ENCODE measurements around the gene DAGLA. TPM values are rescaled to one million over a fixed set of nuclear protein-coding genes. Genes with fewer than 3 reads are reported as not detected.

Gene DAGLA
- total and polyA plus RNA-seq, 2 donors (not counting 3 experiments of a cell fraction or from before 2014, with no cell fraction given): 2.5 to 4.7 TPM

DNA sequence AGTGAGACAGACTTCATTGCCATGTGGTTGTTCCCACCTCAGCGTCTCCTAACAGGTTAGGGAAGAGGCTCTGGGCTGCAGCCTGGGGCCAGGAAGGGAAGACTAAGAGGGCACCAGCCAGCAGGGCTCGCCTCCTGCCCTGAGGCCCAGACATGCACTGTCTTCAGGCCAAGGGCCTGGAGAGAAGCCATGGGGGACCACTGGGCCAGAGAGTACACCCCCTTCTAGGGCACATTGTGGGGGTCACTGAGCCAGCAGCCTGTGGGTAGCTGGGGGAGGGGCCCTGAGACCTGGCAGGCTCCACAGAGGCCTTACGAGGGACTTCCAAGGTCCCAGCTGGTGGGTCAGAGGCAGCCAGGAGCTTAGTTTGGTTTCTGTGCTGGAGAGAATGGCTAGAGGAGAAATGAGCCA lies 47.2 kb downstream of the DAGLA start:
- H4K20me1 ChIP-seq (replicated peaks; ENCODE audit: control insufficient read depth, extremely low read depth, insufficient read depth, low read length): no peaks in the 10 kb centered on the region
- ChIA-PET CTCF (no interaction called here), POLR2A (no interaction called here)
- no peak overlapping the region for H2AFZ ChIP-seq (ENCODE audit: low read depth, low read length)
- no peak overlapping the region for H3K9ac ChIP-seq (replicated peaks; ENCODE audit: extremely low read depth, insufficient read depth, low read length)
- intact Hi-C loops (cut with micrococcal nuclease): no loop called here
- H3K36me3 ChIP-seq (ENCODE audit: control insufficient read depth in 2 of 2, extremely low read depth in 1 of 2, insufficient read depth in 2 of 2, low read length in 2 of 2): no peaks in the 10 kb centered on the region
- DNase-seq (ENCODE audit: low read depth, low spot score): no peak
- dilution Hi-C loops (cut with MboI; ENCODE audit: extremely low pct_ligation_motif_present, low sequenced_read_pairs): no loop called here
- FAIRE-seq: no peak
- H3K9me3 ChIP-seq (replicated peaks; ENCODE audit: control insufficient read depth, insufficient read depth, low read length): no peaks in the 10 kb centered on the region
- no peak overlapping the region for H3K27ac ChIP-seq (ENCODE audit: insufficient read depth, low read depth, low read length)
- H3K27me3 ChIP-seq (ENCODE audit: control insufficient read depth in 2 of 2, insufficient read depth in 2 of 2, low read length in 2 of 2): no peaks in the 10 kb centered on the region
- no peaks in the 10 kb centered on the region for H3K4me1 ChIP-seq (ENCODE audit: control insufficient read depth, extremely low read depth, insufficient read depth, low read length)
- no peak overlapping the region for H3K4me3 ChIP-seq (replicated peaks in 1 of 3; ENCODE audit: insufficient read depth in 1 of 3, low read depth in 1 of 3, low read length in 3 of 3)
- no peaks in the 10 kb centered on the region for H3K79me2 ChIP-seq (ENCODE audit: control insufficient read depth, insufficient read depth, low read length)
- no peak for TF ChIP-seq POLR2A (IDR thresholded peaks at IDR 0.05; ENCODE audit: low read depth, low read length)
- no peak for TF ChIP-seq GATA2 (IDR thresholded peaks at IDR 0.05; ENCODE audit: insufficient read depth, insufficient read length, low read depth, low read length)
- no peak for TF ChIP-seq FOS (IDR thresholded peaks at IDR 0.05; ENCODE audit: borderline replicate concordance, insufficient read depth, low read length)
- TF ChIP-seq JUN (IDR thresholded peaks at IDR 0.05; ENCODE audit: borderline replicate concordance, insufficient read depth, insufficient read length, low read depth): no peak
- TF ChIP-seq POLR2AphosphoS5 (IDR thresholded peaks at IDR 0.05; ENCODE audit: insufficient read depth, low read depth, low read length): no peak
- TF ChIP-seq, protein P1, sequence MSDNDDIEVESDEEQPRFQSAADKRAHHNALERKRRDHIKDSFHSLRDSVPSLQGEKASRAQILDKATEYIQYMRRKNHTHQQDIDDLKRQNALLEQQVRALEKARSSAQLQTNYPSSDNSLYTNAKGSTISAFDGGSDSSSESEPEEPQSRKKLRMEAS (IDR thresholded peaks at IDR 0.05; ENCODE audit: insufficient read depth, insufficient read length): no peak
- no peak for TF ChIP-seq EZH2 (IDR thresholded peaks at IDR 0.05; ENCODE audit: borderline replicate concordance, low read depth, low read length, severe bottlenecking)
- BruUV-seq (replicated peaks): no TSS peak
- no peak overlapping the region for H3K4me2 ChIP-seq (ENCODE audit: insufficient read depth, low read length)
- H3K9me1 ChIP-seq (replicated peaks; ENCODE audit: control insufficient read depth, extremely low read depth, insufficient read depth, low read length): no peaks in the 10 kb centered on the region

Data from endothelial cell of umbilical vein (primary cell).